Stimulated activated CD4-positive, alpha-beta T cell treated with anti-CD3 and anti-CD28 coated beads, Interleukin-2, amount 100 ng/mL, for 4 hours (primary cell): ENCODE measurements around the gene NEXN.
"Not testable (repeated sequence)": the region's sequence is repeated elsewhere in the genome, so short reads cannot be mapped to it uniquely, and the experiment has no call there.

Experiments used
- DNase-seq: peaks from one replicate; pipeline ENCODE4 v3.0.0-alpha.2; 2020; ENCODE audit warnings: low read depth

The NEXN gene

DNA sequence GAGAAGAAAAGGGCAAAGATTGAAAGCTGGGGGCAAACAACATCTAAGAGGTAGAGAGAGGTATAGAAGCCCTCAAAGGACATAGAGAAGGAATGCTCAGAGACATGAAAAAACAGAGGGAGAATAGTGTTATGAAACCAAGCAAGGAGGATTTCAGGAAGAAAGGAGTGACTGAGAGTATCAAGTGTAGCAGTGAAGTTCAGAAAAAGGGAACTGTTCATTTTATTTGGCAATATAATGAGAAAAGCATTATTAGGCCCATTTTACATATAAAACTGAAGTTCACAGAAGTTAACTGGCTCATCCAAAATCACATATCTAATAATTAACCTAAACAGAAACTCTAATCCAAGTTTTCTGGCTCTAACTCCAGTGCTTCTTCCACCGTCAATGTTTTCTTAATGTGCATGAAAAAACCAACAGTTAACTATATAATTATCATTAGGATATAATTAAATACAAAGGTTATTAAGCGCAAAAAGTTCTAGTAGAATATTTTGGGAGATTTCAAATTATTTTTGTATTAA lies 17.7 kb downstream of the NEXN start:
- no peak for DNase-seq

DNA sequence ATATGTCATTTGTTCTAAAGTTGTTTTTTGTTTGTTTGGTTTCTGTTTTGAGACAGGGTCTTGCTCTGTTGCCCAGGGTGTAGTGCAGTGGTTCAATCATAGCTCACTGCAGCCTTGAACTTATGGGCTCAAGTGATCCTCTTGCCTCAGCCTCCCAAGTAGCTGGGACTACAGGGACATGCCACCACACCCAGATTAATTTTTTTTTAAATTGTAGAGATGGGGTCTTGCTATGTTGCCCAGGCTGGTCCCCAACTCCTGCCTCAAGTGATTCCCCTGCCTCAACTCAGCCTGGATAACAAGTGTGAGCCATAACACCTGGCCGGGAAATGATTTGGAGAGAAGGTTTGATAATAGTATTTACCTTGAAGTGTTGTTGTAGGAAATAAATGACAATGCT lies 18.2 kb downstream of the NEXN start:
- DNase-seq, result no peak

- DNase-seq, result no peak
Measured at GRCh38 chr1:77910116-77910515, 21.7 kb downstream of the NEXN start.

- DNase-seq, result not testable (repeated sequence)
Measured at GRCh38 chr1:77918918-77919317, 30.5 kb downstream of the NEXN start.

DNA sequence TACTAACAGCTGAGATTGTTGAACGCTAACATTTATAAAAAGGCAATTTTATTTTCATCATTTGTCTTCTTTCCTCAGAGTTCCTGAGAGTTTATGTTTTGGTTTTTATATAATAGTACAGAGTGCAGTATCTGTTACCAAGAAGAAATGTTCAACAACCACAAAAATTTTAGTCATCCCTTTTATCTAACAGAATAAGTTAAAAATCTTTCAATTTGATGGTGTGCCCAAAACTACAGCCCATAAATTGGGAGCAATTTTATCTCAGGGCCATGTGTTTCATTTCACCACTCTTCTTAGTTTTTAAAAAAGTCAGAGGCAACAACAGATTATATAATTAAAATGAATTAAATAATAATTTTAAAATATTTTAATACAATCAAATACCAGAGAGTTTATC lies 37.1 kb downstream of the NEXN start:
- no peak for DNase-seq

- DNase-seq, result no peak
Measured at GRCh38 chr1:77925956-77926355, 37.5 kb downstream of the NEXN start.

DNA sequence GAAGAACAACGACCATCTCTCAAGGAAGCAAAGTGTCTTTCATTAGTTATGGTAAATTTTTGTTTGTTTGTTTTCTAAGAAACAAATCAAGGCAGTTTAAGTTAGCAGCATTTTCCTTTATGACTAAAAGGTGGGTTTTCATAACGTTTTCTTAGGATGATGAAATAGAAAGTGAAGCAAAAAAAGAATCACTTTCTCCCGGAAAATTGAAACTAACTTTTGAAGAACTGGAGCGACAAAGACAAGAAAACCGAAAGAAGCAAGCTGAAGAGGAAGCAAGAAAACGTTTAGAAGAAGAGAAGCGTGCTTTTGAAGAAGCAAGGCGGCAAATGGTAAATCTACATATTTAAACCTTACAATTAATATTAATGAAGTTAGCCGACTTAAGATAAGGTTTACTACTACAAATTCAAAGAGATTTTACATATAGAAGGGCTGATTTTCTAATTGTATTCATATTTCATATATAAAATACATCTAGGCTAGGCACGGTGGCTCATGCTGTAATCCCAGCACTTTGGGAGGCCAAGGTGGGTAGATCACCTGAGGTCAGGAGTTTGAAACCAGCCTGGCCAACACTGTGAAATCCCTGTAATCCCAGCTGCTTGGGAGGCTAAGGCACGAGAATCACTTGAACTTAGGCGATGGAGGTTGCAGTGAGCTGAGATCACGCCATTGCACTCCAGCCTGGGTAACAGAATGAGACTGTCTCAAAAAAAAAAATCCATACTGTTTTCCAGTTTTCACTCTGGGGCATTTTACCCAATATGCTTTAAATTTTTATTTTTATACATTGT lies 38.3 kb downstream of the NEXN start:
- DNase-seq, result no peak

DNA sequence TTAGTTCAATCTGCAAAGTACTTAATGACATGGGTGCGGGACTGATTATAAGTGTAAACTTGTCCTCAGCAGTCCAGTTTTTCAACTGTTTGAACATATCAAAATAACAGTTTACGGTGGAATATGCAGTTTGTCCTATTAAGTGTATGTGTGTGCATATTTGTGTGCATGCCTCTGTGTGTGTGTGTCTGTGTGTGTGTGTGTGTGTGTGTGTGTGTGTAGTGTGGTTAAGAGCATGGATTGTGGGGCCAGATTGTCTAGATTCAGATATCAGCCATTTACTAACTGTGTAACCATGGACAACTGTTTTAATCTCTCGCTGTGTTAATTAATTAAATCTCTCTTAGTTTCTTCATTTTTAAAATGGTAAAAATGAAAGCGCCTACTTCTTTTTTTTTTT lies 39.0 kb downstream of the NEXN start:
- no peak for DNase-seq

- no peak for DNase-seq
Measured at GRCh38 chr1:77929806-77930205, 41.4 kb downstream of the NEXN start.

DNA sequence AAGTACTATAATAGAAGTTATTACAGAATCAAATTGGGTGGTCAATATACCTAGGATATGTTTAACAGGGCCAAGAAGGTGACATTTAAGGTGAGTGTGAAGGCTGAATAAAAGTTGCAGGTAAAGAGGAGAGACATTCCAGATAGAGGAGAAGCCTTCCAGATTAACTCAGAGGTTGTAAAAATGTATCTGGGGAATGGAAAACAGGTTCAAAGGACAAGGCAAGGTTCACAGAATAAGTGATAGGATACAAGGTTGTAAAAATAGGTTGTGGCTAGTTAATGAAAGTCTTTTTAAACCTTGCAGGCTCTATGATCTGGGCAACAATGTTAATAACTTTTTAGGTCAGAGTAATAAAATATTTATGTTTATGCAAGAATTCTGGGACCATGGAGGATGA lies 50.2 kb downstream of the NEXN start:
- no peak for DNase-seq

- DNase-seq, result no peak
Measured at GRCh38 chr1:77940921-77941570, 52.6 kb downstream of the NEXN start.

DNA sequence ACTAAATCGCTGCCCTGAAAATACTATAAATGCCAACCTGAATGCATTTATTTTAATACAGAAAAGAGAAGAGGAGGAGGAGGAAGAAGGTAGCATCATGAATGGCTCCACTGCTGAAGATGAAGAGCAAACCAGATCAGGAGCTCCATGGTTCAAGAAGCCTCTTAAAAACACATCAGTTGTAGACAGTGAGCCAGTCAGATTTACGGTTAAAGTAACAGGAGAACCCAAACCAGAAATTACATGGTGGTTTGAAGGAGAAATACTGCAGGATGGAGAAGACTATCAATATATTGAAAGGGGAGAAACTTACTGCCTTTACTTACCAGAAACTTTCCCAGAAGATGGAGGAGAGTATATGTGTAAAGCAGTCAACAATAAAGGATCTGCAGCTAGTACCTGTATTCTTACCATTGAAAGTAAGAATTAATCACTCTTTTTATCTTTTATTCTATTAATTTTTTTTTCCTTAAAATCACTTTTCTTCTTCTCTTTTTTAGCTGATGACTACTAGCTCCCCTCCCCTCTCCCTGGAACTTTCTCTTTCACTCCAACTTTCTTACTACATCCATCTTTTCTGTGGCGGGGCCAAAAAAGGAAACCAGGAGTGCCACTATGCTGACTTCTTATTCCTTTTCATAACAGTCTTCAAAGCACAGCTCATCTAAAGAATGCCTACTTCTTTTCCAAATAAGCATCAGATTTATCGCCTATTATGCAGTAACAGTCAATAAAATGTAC lies 54.1 kb downstream of the NEXN start:
- no peak for DNase-seq

DNA sequence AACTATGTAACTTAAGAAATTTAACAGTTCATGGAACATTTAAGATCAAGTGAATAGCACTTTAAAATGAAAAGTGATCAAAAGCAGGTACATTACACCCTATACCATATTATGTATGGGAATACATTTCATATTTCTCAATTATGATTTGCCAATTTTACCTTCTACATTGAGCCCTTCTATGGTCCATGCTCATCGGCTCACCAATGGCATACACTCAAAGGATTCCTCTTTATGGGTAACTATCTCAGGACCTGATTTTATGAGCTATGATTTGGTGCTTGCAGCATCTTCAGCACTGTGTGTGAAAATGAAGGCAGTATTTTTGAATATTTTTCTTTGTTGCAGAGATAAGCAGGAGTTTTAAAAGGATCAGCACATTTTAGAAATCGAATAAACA lies 56.9 kb downstream of the NEXN start:
- no peak for DNase-seq

GRCh38 chr1:77948841-77949424 lies 60.5 kb downstream of the NEXN start:
- DNase-seq, result no peak

DNA sequence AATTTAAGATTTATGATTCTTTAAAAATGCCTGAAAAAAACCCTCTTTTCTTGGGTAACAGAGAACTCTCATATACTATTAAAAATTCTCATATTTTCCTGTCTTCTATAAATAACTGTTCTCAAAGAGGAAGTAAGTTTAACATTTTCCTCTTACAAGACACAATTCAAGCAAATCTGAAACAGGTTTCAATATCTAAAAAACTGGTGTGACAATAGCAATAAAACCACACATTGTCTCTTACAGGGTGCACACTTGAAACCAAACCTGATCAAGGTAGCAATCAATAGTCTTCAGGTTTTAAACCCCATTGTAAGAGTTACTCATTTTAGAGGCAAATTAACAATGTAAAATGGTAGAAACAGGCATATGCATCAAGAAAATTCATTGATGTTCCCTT lies 62.4 kb downstream of the NEXN start:
- no peak for DNase-seq

DNA sequence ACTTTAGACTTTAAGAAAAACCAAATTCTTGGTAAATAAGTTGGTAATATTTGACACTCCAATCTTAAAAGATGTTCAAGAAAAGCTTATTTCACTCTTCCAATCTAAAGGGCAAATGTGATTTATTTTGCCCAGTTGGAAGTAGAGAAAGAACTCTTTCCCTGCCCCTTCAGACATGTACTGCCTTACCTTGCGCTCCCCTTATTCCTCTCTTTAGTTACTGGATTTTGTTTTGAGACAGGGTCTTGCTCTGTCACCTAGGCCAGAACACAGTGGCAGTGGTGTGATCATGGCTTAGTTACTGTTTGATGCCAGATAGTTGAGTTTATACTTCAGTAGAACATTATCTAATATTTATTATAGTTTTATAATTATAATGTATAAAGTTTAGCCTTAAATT lies 62.9 kb downstream of the NEXN start:
- no peak for DNase-seq

- DNase-seq, result no peak
Measured at GRCh38 chr1:77953907-77954306, 65.5 kb downstream of the NEXN start.

GRCh38 chr1:77954521-77954920 lies 66.1 kb downstream of the NEXN start:
- no peak for DNase-seq

DNA sequence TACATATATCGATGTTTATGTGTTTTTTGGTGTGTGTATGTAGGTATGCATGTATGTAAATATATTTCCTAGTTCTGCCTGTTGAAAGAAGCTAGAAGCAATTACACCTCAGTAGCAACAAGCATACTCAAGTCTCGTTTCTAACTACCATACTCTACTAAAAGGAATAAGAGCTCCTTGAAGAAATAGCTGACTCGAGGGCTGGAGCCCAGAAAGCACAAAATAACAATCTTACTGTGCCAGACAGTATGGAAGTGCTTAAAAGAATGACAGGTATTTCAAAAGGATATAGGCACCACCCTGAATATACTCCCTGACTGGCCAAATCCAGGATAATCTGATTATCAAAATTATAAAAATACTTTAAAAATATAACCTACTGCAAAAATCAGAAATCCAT lies 67.3 kb downstream of the NEXN start:
- no peak for DNase-seq

DNA sequence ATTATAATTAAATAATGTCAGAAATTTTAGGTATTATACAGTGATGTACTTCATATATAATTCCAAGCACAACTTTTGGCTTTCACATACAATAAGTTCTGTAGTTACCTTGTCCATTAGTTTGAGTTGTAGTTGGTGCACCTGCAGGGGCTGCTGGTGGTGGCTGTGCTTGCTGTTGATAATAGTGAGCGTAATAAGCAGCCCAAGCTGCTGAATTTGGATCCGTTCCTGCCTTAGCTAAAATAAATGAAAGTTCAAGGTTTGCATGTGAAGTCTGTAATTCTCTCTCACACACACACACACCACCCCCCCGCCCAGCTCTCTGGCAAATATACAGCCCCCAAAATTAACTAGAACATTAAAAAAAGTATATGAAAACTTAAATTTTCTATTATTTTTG lies 68.0 kb downstream of the NEXN start:
- no peak for DNase-seq

DNA sequence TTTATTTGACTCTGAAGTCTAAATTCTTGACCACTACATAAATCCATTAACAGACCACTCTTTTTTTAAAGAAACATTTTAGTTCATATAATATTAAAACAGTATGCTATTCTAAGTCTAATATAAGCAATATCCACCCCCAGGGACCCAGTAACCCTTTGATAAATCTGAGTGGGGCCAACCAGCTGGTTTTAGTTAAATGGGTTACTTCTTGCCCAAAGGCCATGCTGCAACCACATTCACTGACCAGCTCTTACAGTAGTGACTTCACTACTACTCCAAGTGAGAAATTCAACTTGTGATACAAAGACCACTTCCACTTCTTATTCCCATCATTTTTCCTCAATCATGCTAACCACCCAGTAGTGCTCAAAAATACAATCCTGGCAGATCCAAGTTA lies 70.0 kb downstream of the NEXN start:
- DNase-seq, result no peak

- DNase-seq, result no peak
Measured at GRCh38 chr1:77958850-77959249, 70.4 kb downstream of the NEXN start.

DNA sequence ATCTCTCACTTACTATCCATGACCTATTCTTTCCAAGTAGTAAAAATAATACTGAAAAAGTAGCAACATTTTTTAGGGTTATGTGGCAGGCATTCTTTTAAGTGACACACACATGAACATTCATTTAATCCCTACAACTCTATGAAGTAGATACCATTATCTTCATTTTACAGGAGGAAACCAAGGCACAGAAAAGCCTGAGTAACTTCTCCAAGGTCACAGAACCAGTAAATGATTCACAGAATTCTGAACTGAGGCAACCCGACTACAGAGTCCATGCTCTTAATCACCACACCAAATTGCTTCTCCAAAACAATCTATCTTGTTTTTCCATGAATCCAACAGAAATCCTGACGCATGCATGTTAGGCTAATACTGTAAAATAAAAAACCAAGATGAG lies 73.0 kb downstream of the NEXN start:
- no peak for DNase-seq
